Effector memory CD8-positive, alpha-beta T cell (primary cell): Measurements from ENCODE around the gene LPIN1.

Experiments used
- ATAC-seq: fragments of 150-1000 bp; cut with Tn5 transposase; replicated peaks from 2 replicates; pipeline ENCODE4 v1.10.0; 2021; ENCODE audit warnings: mild to moderate bottlenecking, moderate library complexity
- DNase-seq, 3 experiments: peaks; one replicate each; pipeline ENCODE4 v3.0.0; 2021
- H3K27ac Mint-ChIP-seq, 2 donors: one replicate each; pipeline ENCODE4 v1.8.0; 2022; ENCODE audit warnings: mild to moderate bottlenecking in 2 of 2, mixed read lengths in 2 of 2, moderate library complexity in 2 of 2
- H3K27me3 Mint-ChIP-seq, 2 donors: one replicate each; pipeline ENCODE4 v1.8.0; 2022; ENCODE audit warnings: mixed read lengths in 2 of 2
- H3K36me3 Mint-ChIP-seq: one replicate; pipeline ENCODE4 v1.8.0; 2022; ENCODE audit warnings: mild to moderate bottlenecking, moderate library complexity, mixed read lengths; ENCODE audit not compliant: insufficient read depth
- H3K4me1 Mint-ChIP-seq, 2 donors: one replicate each; pipeline ENCODE4 v1.8.0; 2022; ENCODE audit warnings: low read depth in 2 of 2, mixed read lengths in 2 of 2
- H3K4me3 Mint-ChIP-seq, 2 donors: one replicate each; pipeline ENCODE4 v1.8.0; 2022; ENCODE audit warnings: mild to moderate bottlenecking in 2 of 2, mixed read lengths in 2 of 2, moderate library complexity in 2 of 2
- H3K9me3 Mint-ChIP-seq, 2 donors: one replicate each; pipeline ENCODE4 v1.8.0; 2022; ENCODE audit warnings: mixed read lengths in 2 of 2

LPIN1 gene

DNA sequence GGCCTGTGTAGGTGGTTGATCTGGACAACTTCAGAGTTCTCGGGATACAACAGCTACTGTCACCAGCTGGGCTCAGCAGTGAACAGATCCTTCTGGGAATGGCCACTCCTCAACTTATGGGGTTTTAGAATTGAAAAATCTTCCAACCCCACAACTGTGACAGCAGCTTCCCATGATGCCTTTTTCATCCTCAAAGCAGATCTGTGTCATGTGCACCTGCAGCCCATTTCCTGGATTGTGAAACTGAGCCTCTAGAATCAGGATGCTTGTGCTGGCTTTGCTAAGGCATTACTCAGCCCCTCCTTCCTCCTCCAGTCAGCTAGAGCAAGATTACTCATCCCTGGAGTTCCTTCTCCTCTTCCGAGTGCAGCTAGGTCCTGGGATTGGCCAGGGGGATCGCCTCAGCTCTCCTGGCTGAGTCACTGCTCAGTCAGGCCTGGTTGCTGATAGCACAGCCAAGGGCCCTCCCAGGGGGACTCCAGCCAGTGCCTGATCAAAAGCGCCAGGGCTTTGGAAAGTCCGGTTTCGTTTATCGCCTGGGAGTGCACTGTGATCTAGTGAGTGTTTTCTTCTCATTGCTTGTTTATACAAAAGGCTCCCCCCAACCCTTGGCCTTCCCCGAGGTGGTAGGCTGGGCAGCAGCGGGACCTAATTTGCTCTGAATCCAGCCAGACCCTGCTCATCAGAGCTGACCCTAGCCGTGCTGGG, 2.4 kb upstream of the LPIN1 start:
- Mint-ChIP-seq H3K36me3 (peaks cover 18% of the 10 kb centered on the region), H3K27ac (peak overlapping the region; percentile 69 to 86), H3K4me3 (peak overlapping the region; percentile 70 to 90), H3K27me3 (no peaks in the 10 kb centered on the region), H3K4me1 (peaks cover 40 to 46% of the 10 kb centered on the region in 2 donors), H3K9me3 (no peaks in the 10 kb centered on the region)
- DNase-seq (peak; percentile 55 to 61 (median 56)), ATAC-seq (peak; percentile 57)

DNA sequence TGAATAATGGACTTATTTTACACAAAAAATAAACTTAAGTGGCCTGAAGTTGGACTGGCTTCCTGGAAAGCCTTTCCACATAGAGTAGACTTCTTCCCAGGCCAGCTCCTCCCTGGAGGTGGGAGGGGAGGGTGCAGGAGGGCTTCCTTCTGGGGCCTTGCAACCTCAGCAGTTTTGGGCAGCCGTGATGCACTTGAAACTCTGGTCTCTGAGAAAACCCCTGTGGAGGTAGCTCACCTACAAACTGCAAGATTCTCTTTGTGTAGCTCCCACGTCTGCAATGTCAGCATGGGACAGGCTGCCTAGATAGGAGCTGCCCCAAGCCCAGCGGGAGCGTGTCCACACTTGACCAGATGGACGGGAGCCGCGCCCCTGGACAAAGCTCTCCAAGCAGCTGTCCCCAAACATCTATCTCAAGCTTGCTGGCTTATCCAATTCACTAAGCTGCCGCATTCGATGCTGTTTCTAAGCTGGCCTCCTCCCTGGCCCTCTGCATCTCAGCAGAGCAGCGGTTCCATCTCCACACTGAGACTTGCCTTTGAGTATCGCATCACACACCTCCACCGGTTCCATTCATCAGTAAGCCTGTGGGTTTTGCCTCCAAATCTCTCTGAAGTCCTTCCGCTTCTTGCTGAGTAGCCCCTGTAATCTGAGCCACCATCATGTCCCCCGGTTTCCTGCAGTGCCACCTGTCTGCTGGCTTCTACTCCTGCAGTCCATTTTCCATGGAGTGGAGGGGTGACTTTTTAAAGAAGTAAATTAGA, 1.6 kb upstream of the LPIN1 start:
- ATAC-seq: no peak

DNA sequence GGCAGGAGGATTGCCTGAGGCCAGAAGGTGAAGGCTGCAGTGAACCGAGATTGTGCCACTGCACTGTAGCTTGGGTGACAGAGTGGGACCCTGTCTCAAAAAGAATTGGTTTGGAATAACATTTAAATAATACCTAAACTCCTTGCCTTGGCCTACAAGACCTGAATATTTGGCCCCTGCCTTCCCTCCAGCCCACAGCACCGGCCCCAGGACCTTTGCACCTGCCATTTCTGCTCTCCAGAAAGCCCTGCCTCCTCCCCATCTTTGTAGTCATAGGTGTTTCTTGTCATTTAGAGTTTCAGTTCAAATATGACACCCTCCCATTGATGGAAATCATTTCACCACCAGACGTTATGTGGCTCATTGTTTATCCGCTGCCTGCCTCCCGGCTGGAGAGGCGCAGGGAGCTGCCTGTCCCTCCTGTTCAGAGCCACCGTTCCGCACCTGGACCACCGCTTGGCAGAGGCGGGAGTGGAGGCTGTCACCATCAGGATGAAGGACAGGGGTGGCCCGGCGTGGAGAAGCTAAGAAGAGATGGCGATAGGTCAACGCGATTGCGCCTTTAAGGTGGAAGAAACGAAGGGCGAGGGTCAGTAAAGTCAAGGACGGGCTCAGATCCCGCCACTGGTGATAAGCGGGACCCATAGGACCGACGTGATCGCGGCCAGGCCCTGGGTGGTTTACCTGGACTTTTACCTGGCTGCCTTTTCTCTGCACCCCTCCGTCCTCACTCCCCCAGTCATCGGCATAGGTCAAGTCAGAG, 638 bp upstream of the LPIN1 start:
- ATAC-seq: no peak
- peak overlapping the region; percentile 86 to 90 for H3K4me3 Mint-ChIP-seq
- H3K27ac Mint-ChIP-seq: peak overlapping the region; percentile 88 to 98
- peaks cover 58 to 62% of the 10 kb centered on the region in 2 donors for H3K4me1 Mint-ChIP-seq
- H3K9me3 Mint-ChIP-seq: no peaks in the 10 kb centered on the region
- H3K27me3 Mint-ChIP-seq: no peaks in the 10 kb centered on the region
- peaks cover 28% of the 10 kb centered on the region for H3K36me3 Mint-ChIP-seq
- DNase-seq: no peak

More for the DNA sequence above, 1.6 kb upstream of the LPIN1 start:
- H3K27me3 Mint-ChIP-seq: no peaks in the 10 kb centered on the region
- peaks cover 19% of the 10 kb centered on the region for H3K36me3 Mint-ChIP-seq
- no peak for DNase-seq
- H3K9me3 Mint-ChIP-seq: no peaks in the 10 kb centered on the region
- peak overlapping the region; percentile 70 to 90 for H3K4me3 Mint-ChIP-seq
- peaks cover 48 to 53% of the 10 kb centered on the region in 2 donors for H3K4me1 Mint-ChIP-seq
- peak overlapping the region; percentile 69 to 86 for H3K27ac Mint-ChIP-seq

DNA sequence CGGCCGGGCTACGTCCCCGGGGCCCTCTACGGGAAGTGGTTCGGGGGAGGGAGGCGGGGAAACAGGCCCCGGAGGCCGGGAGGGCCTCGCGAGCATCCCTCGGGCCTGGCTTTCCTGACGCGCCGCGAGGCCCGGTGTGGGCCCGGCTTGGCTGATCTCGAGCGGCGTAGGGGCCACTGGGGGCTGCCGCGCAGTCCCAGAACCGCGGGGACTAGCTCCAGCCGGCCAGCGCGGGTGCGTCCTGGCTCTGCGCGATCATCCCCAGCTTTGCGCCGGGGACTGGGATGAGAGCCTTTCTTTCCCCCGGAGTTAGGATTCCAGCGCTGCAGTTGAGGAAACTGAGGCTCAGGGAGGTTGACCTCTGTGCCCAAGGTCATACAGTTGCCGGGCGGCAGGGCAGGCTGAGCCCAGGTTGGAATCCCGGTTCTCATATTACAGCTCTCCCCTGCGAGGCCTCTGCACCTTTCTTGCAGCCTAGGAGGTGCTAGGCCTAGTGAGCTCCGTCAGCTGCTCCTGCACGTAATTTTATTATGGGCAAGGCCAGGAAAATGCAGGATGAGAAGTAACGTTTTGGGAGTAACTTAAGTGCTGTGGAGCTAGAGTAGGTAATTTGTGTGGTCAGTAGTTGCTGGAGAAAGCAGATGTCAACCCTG, 501 bp downstream of the LPIN1 start:
- H3K4me3 Mint-ChIP-seq: peak overlapping the region; percentile 86 to 90
- H3K27ac Mint-ChIP-seq: peak overlapping the region; percentile 98
- H3K36me3 Mint-ChIP-seq: peaks cover 35% of the 10 kb centered on the region
- H3K9me3 Mint-ChIP-seq: no peaks in the 10 kb centered on the region
- no peak for DNase-seq
- H3K4me1 Mint-ChIP-seq: peaks cover 65 to 69% of the 10 kb centered on the region in 2 donors
- no peaks in the 10 kb centered on the region for H3K27me3 Mint-ChIP-seq
- peak; percentile 26 for ATAC-seq

DNA sequence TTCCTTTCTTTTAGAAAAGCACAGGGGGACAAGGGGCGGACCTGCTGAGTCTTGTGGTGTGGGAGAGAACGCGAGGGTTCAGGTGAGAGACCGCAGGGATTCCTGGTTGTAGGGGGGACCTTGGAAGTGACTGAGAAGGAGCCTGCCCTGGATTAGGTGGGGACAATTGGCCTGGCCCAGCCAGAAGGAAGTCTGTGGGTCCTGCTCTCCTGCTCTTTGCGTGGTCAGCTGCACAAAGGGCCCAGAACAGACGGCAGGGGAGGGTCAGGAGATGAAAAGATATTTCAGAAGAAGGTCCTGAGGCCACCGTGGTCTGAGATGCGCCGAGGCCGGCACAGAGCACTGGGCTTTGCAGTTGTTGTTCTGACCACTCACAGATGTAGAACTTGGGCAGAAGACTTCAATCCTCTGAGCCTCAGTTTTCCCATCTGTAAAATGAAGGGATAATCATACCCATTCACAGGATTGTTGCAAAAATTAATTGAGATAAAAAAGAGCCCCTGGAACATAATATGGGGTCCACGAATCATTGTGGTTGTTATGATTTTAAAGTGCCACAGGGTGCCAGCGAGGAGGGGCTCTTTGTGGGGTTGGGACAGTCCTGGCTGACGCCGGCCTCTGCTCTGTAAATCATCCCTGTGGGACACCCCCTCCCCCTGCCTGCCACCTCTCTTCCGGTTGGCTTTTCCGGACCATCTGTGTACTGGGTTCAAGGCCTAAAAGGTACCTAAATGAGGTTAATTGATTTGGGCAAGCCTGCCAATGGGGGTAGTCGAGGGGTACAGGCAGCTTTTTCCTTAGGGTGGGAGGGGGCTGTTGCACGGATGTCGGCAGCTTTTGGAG, 1.8 kb downstream of the LPIN1 start:
- Mint-ChIP-seq H3K4me1 (peaks cover 67 to 72% of the 10 kb centered on the region in 2 donors), H3K27me3 (no peaks in the 10 kb centered on the region), H3K27ac (peak overlapping the region; percentile 98), H3K4me3 (peak overlapping the region; percentile 86 to 90), H3K9me3 (no peaks in the 10 kb centered on the region), H3K36me3 (peaks cover 38% of the 10 kb centered on the region)
- no peak for DNase-seq
- no peak for ATAC-seq

GRCh38 chr2:11748861-11749645, 2.6 kb downstream of the LPIN1 start:
- Mint-ChIP-seq H3K27ac (peak overlapping the region; percentile 98), H3K9me3 (no peaks in the 10 kb centered on the region), H3K4me3 (peak overlapping the region; percentile 86 to 90), H3K36me3 (peaks cover 47% of the 10 kb centered on the region), H3K4me1 (peaks cover 69 to 73% of the 10 kb centered on the region in 2 donors), H3K27me3 (no peaks in the 10 kb centered on the region)
- no peak for DNase-seq
- no peak for ATAC-seq

GRCh38 chr2:11749646-11750349, 3.4 kb downstream of the LPIN1 start:
- no peaks in the 10 kb centered on the region for H3K9me3 Mint-ChIP-seq
- DNase-seq (no peak), ATAC-seq (no peak)
- no peaks in the 10 kb centered on the region for H3K27me3 Mint-ChIP-seq
- H3K27ac Mint-ChIP-seq: peak overlapping the region; percentile 98
- peaks cover 48% of the 10 kb centered on the region for H3K36me3 Mint-ChIP-seq
- peak overlapping the region; percentile 76 to 90 for H3K4me3 Mint-ChIP-seq
- peaks cover 69 to 74% of the 10 kb centered on the region in 2 donors for H3K4me1 Mint-ChIP-seq

- peak overlapping the region; percentile 76 to 90 for H3K4me3 Mint-ChIP-seq
- H3K9me3 Mint-ChIP-seq: no peaks in the 10 kb centered on the region
- H3K27me3 Mint-ChIP-seq: no peaks in the 10 kb centered on the region
- H3K4me1 Mint-ChIP-seq: peaks cover 70 to 77% of the 10 kb centered on the region in 2 donors
- peak; percentile 58 for ATAC-seq
- H3K27ac Mint-ChIP-seq: peak overlapping the region; percentile 98
- H3K36me3 Mint-ChIP-seq: peaks cover 50% of the 10 kb centered on the region
- DNase-seq: peak; percentile 57 to 61 (median 59)
Observed at GRCh38 chr2:11750422-11750821, 4.0 kb downstream of the LPIN1 start.

- ATAC-seq (peak; percentile 37), DNase-seq (peak; percentile 49 to 51 (median 49))
- Mint-ChIP-seq H3K4me3 (peak overlapping the region; percentile 76 to 90), H3K4me1 (peaks cover 71 to 80% of the 10 kb centered on the region in 2 donors), H3K36me3 (peaks cover 51% of the 10 kb centered on the region), H3K27me3 (no peaks in the 10 kb centered on the region), H3K9me3 (no peaks in the 10 kb centered on the region), H3K27ac (peak overlapping the region; percentile 98)
Observed at GRCh38 chr2:11750917-11751316, 4.5 kb downstream of the LPIN1 start.

GRCh38 chr2:11752906-11753305, 6.5 kb downstream of the LPIN1 start:
- Mint-ChIP-seq H3K9me3 (no peaks in the 10 kb centered on the region), H3K27ac (peak overlapping the region; percentile 91 to 92), H3K36me3 (peaks cover 41% of the 10 kb centered on the region), H3K4me1 (peaks cover 69 to 81% of the 10 kb centered on the region in 2 donors), H3K27me3 (no peaks in the 10 kb centered on the region), H3K4me3 (peak overlapping the region; percentile 79 to 84)
- DNase-seq: no peak
- ATAC-seq: no peak

DNA sequence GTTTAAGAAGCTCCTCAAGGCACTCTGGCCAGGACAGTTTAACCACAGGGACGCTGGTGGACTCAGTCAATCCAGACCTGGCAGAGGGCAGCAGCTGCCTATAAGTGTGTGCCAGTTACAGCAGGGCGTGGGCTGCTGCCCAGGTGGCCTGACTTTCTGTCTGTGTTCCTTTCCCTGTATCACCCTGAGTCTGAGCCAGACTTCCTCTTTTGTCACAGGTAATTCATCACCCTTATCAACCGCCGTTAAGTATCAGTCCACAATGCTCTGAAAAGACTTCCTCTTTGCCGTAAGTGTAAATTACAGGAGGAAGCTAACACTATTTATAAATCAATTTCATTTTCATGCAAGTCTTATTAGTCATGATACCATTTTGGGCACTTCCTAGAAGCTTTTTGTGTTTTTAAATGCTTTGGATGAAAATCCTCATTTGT, 7.0 kb downstream of the LPIN1 start:
- peaks cover 35% of the 10 kb centered on the region for H3K36me3 Mint-ChIP-seq
- DNase-seq (peak in 2 of 3 experiments; percentile 38 to 46), ATAC-seq (peak; percentile 53)

More for the DNA sequence above, 7.0 kb downstream of the LPIN1 start:
- H3K9me3 Mint-ChIP-seq: no peaks in the 10 kb centered on the region
- H3K4me3 Mint-ChIP-seq: peak overlapping the region; percentile 79 to 84
- peak overlapping the region; percentile 91 to 92 for H3K27ac Mint-ChIP-seq
- peaks cover 65 to 81% of the 10 kb centered on the region in 2 donors for H3K4me1 Mint-ChIP-seq
- H3K27me3 Mint-ChIP-seq: no peaks in the 10 kb centered on the region
